Measurements from ENCODE around the gene CREB3L1. TPM values are rescaled to one million over a fixed set of nuclear protein-coding genes. Genes with fewer than 3 reads are reported as not detected.

The CREB3L1 gene
- total and polyA plus RNA-seq, 2 experiments from 2014 or later, result 22.9 to 275 TPM

DNA sequence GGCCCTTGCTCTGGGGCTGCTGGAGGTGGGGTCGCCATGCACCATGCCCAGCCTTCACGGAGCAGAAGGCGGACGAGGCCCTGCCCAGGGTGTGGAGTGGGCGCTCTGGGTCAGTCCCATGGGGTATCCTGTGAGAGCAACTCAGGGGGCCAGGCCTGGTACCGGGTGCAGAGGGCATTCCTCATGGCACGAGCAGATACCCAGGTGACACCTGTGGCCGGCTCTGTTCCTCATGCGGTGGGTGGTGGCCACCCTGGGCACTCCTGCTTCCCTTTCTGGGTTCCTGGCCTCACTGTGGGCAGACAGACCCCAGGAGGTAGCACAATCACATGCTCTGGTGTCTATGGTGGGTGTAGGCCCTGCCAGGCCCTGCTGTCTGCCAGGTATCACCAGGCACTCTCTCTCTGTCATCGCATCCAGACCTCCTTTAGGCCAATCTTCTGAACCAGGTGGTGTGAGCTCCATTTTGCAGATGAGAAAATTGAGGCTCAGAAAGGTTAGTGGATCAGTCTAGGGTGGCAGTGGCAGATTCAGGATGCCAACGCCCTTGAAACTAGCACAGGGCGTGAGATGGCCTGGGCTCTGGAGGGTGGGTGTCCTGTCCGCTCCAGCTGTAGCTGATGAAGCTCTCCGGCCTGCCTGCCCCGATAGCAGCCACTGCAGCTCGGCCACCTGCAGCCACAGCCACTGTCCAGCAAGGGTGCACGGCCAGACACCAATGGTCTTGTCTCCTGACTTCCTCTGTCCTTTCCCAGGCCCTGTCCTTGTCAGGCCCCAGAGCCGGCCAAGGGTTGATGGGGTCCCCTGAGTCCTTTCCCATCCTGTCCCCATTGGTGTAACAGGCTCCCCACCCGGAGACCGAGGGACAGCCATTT, 84.9 kb downstream of the CREB3L1 start:
- WGBS (ENCODE audit: low lambda C conversion rate, missing lambda C conversion rate), result 90% methylated on average over 20 of the region's 20 CpGs
- no peaks in the 10 kb centered on the region for H3K9me2 ChIP-seq (replicated peaks; ENCODE audit: insufficient read depth)
- H3K36me3 ChIP-seq (replicated peaks; ENCODE audit: insufficient read depth, low read depth), result no peaks in the 10 kb centered on the region
- no peak for TF ChIP-seq EZH2 (IDR thresholded peaks at IDR 0.05; ENCODE audit: borderline replicate concordance)
- TF ChIP-seq, protein P1, sequence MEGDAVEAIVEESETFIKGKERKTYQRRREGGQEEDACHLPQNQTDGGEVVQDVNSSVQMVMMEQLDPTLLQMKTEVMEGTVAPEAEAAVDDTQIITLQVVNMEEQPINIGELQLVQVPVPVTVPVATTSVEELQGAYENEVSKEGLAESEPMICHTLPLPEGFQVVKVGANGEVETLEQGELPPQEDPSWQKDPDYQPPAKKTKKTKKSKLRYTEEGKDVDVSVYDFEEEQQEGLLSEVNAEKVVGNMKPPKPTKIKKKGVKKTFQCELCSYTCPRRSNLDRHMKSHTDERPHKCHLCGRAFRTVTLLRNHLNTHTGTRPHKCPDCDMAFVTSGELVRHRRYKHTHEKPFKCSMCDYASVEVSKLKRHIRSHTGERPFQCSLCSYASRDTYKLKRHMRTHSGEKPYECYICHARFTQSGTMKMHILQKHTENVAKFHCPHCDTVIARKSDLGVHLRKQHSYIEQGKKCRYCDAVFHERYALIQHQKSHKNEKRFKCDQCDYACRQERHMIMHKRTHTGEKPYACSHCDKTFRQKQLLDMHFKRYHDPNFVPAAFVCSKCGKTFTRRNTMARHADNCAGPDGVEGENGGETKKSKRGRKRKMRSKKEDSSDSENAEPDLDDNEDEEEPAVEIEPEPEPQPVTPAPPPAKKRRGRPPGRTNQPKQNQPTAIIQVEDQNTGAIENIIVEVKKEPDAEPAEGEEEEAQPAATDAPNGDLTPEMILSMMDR (IDR thresholded peaks at IDR 0.05; ENCODE audit: poor library complexity), result no peak
- TF ChIP-seq EZH2phosphoT487 (IDR thresholded peaks at IDR 0.05; ENCODE audit: low read depth, severe bottlenecking, unreplicated experiment), result no peak
- no peak overlapping the region for H3K4me3 ChIP-seq
- no peak overlapping the region for H3K4me2 ChIP-seq
- no peak overlapping the region for H2AFZ ChIP-seq
- no peaks in the 10 kb centered on the region for H3K9me3 ChIP-seq (ENCODE audit: low read depth)
- peaks cover 4% of the 10 kb centered on the region for H4K20me1 ChIP-seq (ENCODE audit: insufficient read depth, poor library complexity, severe bottlenecking)
- no peak overlapping the region for H3K27ac ChIP-seq
- peaks cover 44% of the 10 kb centered on the region for H3K79me2 ChIP-seq
- H3K27me3 ChIP-seq, result no peaks in the 10 kb centered on the region
- peaks cover 14% of the 10 kb centered on the region for H3K4me1 ChIP-seq (ENCODE audit: insufficient read depth)
- no peak for DNase-seq (ENCODE audit: low spot score)

DNA sequence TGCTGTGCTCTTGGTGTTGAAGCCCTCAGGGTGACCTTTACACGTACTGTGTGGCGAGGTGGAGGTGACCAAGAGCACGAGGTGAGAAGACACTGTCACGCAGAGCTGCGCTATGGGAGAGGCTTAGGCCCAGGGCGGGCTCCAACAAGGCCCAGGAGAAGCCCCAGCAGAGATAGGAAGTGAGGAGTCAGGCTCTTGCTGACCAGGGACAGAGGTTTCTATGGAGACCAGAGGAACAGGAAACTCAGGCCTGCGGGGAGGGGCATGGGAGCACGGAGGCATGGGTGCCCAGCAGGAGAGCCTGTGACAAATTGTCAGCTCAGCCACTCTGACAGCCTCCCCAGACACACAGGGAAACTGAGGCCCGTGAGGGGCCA, 85.6 kb downstream of the CREB3L1 start:
- Histone ChIP-seq H3K9me2 (replicated peaks; ENCODE audit: insufficient read depth) (no peaks in the 10 kb centered on the region), H2AFZ (no peak overlapping the region), H3K4me1 (ENCODE audit: insufficient read depth) (peaks cover 14% of the 10 kb centered on the region), H3K36me3 (replicated peaks; ENCODE audit: insufficient read depth, low read depth) (no peaks in the 10 kb centered on the region), H3K4me2 (no peak overlapping the region), H3K27me3 (no peaks in the 10 kb centered on the region), H4K20me1 (ENCODE audit: insufficient read depth, poor library complexity, severe bottlenecking) (peaks cover 4% of the 10 kb centered on the region), H3K4me3 (no peak overlapping the region), H3K9me3 (ENCODE audit: low read depth) (no peaks in the 10 kb centered on the region), H3K27ac (no peak overlapping the region), H3K79me2 (peaks cover 38% of the 10 kb centered on the region)
- 67% methylated on average over 9 of the region's 9 CpGs for WGBS (ENCODE audit: low lambda C conversion rate, missing lambda C conversion rate)
- no peak for TF ChIP-seq EZH2phosphoT487 (IDR thresholded peaks at IDR 0.05; ENCODE audit: low read depth, severe bottlenecking, unreplicated experiment)
- TF ChIP-seq, protein P1 (IDR thresholded peaks at IDR 0.05; ENCODE audit: poor library complexity), result no peak
- TF ChIP-seq EZH2 (IDR thresholded peaks at IDR 0.05; ENCODE audit: borderline replicate concordance), result no peak
- DNase-seq (ENCODE audit: low spot score), result no peak

DNA sequence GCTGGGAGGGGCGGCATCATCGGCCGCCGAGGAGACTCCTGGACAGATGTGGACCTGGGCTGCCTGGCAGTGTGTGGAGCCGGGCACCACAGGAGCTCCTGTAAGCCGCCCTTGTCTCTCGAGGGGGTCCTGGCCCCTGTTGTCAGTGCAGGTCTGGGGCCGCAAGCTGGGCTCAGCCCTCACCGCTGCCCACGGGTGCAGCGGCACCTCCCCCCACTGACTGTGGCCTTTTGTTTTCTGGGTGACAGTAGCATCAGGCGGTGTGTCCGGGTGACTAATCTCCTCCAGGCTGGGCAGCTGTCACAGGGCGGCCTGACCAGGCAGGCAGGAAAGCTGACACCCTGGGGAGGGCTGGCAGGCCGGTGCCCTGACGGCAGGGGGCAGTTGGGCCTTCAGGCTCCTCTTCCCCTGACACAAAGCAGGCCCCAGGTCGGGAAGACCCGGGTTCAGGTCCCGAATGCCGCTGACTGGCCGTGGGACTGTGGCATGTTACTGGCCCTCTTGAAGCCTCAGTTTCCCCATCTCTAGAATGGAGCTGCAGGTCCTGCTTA, 86.1 kb downstream of the CREB3L1 start:
- no peak for TF ChIP-seq EZH2phosphoT487 (IDR thresholded peaks at IDR 0.05; ENCODE audit: low read depth, severe bottlenecking, unreplicated experiment)
- WGBS (ENCODE audit: low lambda C conversion rate, missing lambda C conversion rate), result 82% methylated on average over 20 of the region's 21 CpGs
- H3K4me2 ChIP-seq, result no peak overlapping the region

DNA sequence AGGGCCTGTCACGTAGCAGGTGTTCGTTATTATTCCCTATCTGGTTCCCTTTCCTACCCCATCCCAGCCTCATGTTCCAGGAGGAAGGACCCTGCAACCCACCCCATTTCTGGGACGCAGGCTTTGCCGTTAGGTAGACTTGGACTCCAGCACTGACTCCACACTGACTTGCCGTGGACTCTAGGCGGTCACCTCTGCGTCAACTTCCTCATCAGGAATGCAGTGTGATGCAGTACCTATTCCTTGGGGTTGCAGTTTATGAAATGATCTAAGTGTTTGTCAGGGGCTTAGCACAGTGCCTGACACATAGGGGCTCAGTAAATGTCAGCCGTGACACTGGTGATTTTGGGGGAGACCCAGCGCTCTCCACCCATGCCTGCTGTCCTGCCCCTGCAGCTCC, 86.6 kb downstream of the CREB3L1 start:
- Histone ChIP-seq H3K36me3 (replicated peaks; ENCODE audit: insufficient read depth, low read depth) (no peaks in the 10 kb centered on the region), H3K9me2 (replicated peaks; ENCODE audit: insufficient read depth) (no peaks in the 10 kb centered on the region), H3K9me3 (ENCODE audit: low read depth) (no peaks in the 10 kb centered on the region), H3K4me3 (no peak overlapping the region), H3K4me1 (ENCODE audit: insufficient read depth) (peaks cover 14% of the 10 kb centered on the region), H3K27me3 (no peaks in the 10 kb centered on the region), H3K27ac (no peak overlapping the region), H4K20me1 (ENCODE audit: insufficient read depth, poor library complexity, severe bottlenecking) (peaks cover 4% of the 10 kb centered on the region), H3K79me2 (peaks cover 28% of the 10 kb centered on the region), H3K4me2 (no peak overlapping the region), H2AFZ (no peak overlapping the region)
- DNase-seq (ENCODE audit: low spot score), result no peak
- WGBS (ENCODE audit: low lambda C conversion rate, missing lambda C conversion rate), result 97% methylated on average over 9 of the region's 9 CpGs
- no peak for TF ChIP-seq EZH2 (IDR thresholded peaks at IDR 0.05; ENCODE audit: borderline replicate concordance)
- no peak for TF ChIP-seq EZH2phosphoT487 (IDR thresholded peaks at IDR 0.05; ENCODE audit: low read depth, severe bottlenecking, unreplicated experiment)
- TF ChIP-seq, protein P1 (IDR thresholded peaks at IDR 0.05; ENCODE audit: poor library complexity), result no peak

More for the DNA sequence above, 86.1 kb downstream of the CREB3L1 start:
- H3K4me3 ChIP-seq, result no peak overlapping the region
- no peak overlapping the region for H2AFZ ChIP-seq
- no peak for DNase-seq (ENCODE audit: low spot score)
- H3K4me1 ChIP-seq (ENCODE audit: insufficient read depth), result peaks cover 14% of the 10 kb centered on the region
- H3K27ac ChIP-seq, result no peak overlapping the region
- no peaks in the 10 kb centered on the region for H3K9me3 ChIP-seq (ENCODE audit: low read depth)
- peaks cover 4% of the 10 kb centered on the region for H4K20me1 ChIP-seq (ENCODE audit: insufficient read depth, poor library complexity, severe bottlenecking)
- H3K79me2 ChIP-seq, result peaks cover 34% of the 10 kb centered on the region
- H3K36me3 ChIP-seq (replicated peaks; ENCODE audit: insufficient read depth, low read depth), result no peaks in the 10 kb centered on the region
- H3K9me2 ChIP-seq (replicated peaks; ENCODE audit: insufficient read depth), result no peaks in the 10 kb centered on the region
- no peaks in the 10 kb centered on the region for H3K27me3 ChIP-seq
